GM12872 (cell line): ENCODE data around the gene TNFRSF18.

Experiments used
- TF ChIP-seq, protein P1 (sequence below): IDR thresholded peaks from 3 replicates; pipeline ENCODE4 v1.5.1; 2011; ENCODE audit warnings: low read depth, mild to moderate bottlenecking, low read length, moderate library complexity; ENCODE audit not compliant: insufficient read depth

The TNFRSF18 gene, protein sequence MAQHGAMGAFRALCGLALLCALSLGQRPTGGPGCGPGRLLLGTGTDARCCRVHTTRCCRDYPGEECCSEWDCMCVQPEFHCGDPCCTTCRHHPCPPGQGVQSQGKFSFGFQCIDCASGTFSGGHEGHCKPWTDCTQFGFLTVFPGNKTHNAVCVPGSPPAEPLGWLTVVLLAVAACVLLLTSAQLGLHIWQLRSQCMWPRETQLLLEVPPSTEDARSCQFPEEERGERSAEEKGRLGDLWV

DNA sequence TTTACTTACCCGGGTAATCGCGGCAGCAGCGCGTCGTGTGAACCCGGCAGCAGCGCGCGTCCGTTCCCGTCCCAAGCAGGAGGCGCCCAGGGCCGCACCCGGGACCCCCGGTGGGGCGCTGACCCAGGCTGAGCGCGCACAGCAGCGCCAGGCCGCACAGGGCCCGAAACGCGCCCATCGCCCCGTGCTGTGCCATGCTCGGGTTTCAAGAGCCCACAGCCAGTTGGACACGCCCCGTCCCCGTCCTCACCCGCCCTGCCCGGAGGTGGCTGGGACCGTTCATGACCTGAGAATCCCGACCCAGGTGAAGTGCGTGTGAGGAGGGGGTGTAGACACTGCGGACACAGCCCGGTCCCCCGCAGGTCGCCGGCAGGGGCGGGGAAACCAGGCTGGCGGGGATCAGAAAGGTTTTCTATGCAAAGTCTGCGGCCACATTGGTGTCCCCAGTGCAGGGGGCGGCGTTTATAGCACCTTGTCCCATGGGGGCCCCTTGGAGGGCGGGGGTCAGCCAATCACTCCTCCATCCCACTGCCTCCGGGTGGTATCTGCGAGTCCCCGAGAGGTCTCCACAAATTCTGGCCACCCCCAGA lies at the start of gene TNFRSF18:
Gene TNFRSF18, minus strand, starts transcription at position 217 of the 590 bp plus-strand sequence. Its CDS starts 21 bp downstream, at position 196.
- TF ChIP-seq, protein P1, sequence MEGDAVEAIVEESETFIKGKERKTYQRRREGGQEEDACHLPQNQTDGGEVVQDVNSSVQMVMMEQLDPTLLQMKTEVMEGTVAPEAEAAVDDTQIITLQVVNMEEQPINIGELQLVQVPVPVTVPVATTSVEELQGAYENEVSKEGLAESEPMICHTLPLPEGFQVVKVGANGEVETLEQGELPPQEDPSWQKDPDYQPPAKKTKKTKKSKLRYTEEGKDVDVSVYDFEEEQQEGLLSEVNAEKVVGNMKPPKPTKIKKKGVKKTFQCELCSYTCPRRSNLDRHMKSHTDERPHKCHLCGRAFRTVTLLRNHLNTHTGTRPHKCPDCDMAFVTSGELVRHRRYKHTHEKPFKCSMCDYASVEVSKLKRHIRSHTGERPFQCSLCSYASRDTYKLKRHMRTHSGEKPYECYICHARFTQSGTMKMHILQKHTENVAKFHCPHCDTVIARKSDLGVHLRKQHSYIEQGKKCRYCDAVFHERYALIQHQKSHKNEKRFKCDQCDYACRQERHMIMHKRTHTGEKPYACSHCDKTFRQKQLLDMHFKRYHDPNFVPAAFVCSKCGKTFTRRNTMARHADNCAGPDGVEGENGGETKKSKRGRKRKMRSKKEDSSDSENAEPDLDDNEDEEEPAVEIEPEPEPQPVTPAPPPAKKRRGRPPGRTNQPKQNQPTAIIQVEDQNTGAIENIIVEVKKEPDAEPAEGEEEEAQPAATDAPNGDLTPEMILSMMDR, result no peak

DNA sequence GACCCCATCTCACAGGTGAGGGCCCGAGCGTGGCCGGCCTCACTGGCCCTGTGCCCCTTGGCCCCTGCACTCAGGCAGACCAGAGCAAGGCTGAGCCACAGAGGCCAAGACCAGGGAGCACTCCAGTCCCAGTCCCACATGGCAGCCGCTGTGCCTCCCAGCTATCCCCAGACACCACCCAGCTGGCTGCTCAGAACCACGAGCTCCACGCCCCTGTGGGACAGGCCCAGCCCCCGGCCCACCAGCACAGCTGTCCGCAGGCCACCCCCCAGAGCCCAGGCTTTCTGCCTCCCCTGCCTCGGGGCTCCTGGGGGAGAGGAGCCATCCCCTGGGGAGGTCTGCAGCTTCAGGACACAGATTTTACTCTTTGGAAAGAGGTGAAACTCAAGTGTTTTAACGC lies 49.2 kb upstream of the TNFRSF18 start:
- TF ChIP-seq, protein P1, result no peak

DNA sequence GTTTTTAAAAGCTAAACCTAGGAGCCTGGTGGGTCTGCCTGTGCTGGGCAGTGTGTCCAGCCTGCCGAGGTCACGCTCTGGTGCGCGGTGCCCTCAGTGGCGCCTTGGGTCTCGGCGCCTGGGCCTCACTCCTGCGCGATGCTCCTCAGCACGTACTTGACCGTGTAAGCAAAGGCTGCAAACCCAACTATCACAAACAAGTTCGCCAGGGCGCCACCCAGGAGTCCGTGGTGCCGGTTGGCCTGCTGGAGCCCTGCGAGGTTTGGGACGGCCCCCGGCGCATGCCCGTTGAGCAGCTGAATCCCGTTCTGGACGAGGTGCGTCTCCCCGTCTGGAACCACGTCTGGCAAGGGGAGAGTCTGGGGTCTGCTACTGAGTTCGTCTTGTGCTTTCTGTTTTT lies 48.7 kb upstream of the TNFRSF18 start:
- TF ChIP-seq, protein P1, result no peak

DNA sequence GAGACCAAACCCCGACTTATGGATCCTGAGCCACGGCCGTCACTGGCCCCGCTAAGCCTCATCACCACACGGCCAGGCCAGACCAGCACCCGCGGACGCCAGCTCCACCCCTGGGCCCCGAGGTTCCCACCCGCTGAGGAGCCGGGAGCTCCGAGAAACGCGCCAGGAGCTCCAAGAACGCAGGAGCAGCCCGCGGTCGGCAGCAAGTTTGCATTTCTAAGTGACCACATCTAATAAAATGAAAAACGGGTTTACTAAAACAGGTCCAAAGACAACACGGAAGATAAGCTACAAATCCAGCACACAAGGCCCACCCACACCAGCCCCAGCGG lies 48.2 kb upstream of the TNFRSF18 start:
- TF ChIP-seq, protein P1, result no peak

DNA sequence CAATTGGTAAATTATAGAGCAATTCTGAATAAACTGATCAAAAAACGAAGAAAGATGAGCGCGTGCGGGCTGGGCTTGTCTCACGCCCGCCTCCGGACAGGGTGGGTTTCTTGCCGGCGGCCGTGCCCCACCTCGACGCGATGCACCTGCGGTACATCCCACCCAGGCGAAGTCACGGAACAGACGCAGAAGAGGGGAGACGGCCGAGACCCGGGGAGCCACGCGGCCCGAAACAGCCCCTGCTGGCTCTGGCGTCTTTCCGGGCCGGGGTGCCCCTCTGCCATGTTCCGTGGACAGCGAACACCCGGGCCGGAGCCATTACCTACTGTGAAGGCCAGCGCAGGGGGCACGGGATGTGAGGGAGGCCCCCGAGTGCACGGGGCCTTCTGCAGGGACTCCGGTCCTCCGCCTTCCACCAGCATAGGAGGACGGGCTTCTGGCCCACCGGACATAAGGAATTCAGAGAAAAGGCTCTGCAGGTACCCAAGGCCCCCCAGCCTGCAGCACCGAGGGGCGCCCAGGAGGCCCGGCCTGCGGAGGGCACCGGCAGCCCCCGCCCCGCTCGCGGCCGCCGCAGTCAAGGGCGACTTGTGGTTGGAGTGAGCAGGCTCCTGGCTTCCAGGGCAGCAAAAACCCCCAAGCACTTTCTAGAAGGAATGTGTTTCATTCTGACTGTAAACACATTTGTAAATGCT lies 47.7 kb upstream of the TNFRSF18 start:
- TF ChIP-seq, protein P1, result no peak

DNA sequence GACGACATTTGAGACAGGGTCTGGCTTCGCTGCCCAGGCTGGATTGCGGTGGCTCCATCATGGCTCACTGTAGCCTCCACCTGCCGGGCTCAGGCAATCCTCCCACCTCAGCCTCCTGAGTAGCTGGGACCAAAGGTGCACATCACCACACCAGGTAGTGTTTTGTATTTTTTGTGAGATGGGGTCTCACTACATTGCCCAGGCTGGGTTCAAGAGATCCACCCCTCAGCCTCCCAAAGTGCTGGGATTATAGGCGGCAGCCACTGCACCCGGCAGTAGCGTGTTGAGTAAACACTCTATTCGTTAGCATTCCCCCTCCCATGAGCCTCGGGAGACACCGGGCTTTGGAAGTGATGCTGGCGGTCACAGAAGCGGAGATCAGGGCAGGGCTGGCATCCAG lies 46.9 kb upstream of the TNFRSF18 start:
- TF ChIP-seq, protein P1, result no peak

DNA sequence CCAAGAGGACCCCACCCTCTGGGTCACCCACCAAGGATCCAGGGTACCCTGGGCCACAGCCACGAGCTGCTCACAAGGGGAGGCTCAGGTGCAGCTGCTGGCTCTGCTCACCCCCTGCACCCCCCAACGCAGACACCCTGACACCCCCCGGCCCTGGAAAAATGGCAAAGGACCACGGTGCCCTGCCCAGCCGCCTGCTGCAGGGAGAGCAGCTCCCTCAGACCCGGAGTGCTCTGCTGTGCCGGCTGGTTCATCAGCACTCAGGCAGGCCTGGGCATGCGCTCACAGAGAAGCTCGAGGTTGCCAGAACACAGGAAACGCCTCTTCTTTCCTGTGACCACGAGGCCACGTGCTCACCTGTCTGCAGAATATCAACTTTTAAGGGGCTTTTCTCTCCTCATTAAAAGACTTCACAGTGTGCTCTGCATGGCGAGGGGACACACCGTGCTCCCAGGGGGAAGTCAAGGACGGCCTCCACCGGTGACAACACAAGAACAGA lies 44.4 kb upstream of the TNFRSF18 start:
- TF ChIP-seq, protein P1, result no peak
